Activated CD8-positive, alpha-beta T cell treated with anti-CD3 and anti-CD28 coated beads, Interleukin-2, amount 10 ng/mL, durations not matched to agents 7 days and 5 days (primary cell): ENCODE measurements around the gene TMOD4. TPM values are rescaled to one million over a fixed set of nuclear protein-coding genes. Genes with fewer than 3 reads are reported as not detected.
A peak's percentile ranks its signal among the peaks of the same experiment; 100 is the strongest.
"Not testable (repeated sequence)": the region's sequence is repeated elsewhere in the genome, so short reads cannot be mapped to it uniquely, and the experiment has no call there.

ENCODE experiments used
- ATAC-seq: fragments of 150-1000 bp; cut with Tn5 transposase; one replicate; pipeline ENCODE4 v1.10.0; 2021; ENCODE audit warnings: moderate library complexity
- CTCF ChIA-PET: fragments of 350-600 bp; sonication (Branson Sonifier 250); formaldehyde crosslinking; loops from one replicate; lab custom pipeline; 2021; ENCODE audit warnings: antibody characterized with exemption; lab: Charles Lee
- POLR2A ChIA-PET: fragments of 350-600 bp; sonication (Branson Sonifier 250); formaldehyde crosslinking; loops from one replicate; lab custom pipeline; 2021; ENCODE audit warnings: antibody characterized with exemption; lab: Charles Lee
- DNase-seq: peaks from one replicate; pipeline ENCODE4 v3.0.0-alpha.2; 2020
- H3K27ac Mint-ChIP-seq: one replicate; pipeline ENCODE4 v1.8.0; 2021; ENCODE audit warnings: mild to moderate bottlenecking, mixed read lengths
- H3K27me3 Mint-ChIP-seq: one replicate; pipeline ENCODE4 v1.8.0; 2021; ENCODE audit warnings: low read depth, mixed read lengths
- H3K36me3 Mint-ChIP-seq: one replicate; pipeline ENCODE4 v1.8.0; 2021; ENCODE audit warnings: low read depth, mixed read lengths
- H3K4me1 Mint-ChIP-seq: one replicate; pipeline ENCODE4 v1.8.0; 2021; ENCODE audit warnings: low read depth, mixed read lengths
- H3K4me3 Mint-ChIP-seq: one replicate; pipeline ENCODE4 v1.8.0; 2021; ENCODE audit warnings: mild to moderate bottlenecking, mixed read lengths
- H3K9me3 Mint-ChIP-seq: one replicate; pipeline ENCODE4 v1.8.0; 2022; ENCODE audit warnings: mixed read lengths; ENCODE audit not compliant: insufficient read depth
- total RNA-seq, 2 experiments: library from RNA; stranded (reverse); gene quantifications; one replicate each; pipeline ENCODE4 v1.2.3, GENCODE V29; 2021

TMOD4 gene
- total RNA-seq: 1 to 10 TPM; 2.2 to 3.4 TPM

DNA sequence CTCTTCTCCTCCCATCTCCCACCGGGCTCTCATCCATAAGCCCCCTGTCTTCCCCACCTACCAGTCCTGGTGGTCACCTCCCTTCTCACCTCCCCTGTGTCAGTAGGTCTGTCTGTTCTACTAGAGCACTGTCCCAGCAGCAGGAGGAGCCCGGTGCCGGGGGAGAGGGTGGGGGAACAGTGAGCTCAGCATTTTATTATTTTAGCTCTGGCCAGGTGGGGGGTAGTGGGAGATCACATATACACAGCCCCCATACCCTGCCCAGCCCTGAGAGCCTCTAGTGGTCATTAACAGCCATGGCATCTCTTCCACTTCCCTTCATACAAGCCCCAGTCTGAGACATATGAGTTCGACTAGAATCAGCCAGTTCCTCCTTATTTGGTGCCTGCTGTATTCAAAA is at the start of gene TMOD4:
TMOD4 (minus strand) TSS at position 119 of the 400 bp plus-strand sequence. CDS start 1,106 bp downstream, outside the sequence.
- ChIA-PET CTCF (interaction anchor here (0.9 to 4.0 kb wide), 6 partner anchors 13 to 152 kb away, joined by 3 to 18 read pairs (median 4); partner anchors contain the start of genes PSMD4, TNFAIP8L2 and VPS72), POLR2A (interaction anchor here (0.6 to 1.3 kb wide), 2 partner anchors 14 to 99 kb away, joined by 3 to 4 read pairs; partner anchors contain the start of gene VPS72)
- H3K27ac Mint-ChIP-seq: no peak within 1 kb of the TSS
- DNase-seq (no peak), ATAC-seq (peak; percentile 78)
- no peak within 1 kb of the TSS for H3K4me3 Mint-ChIP-seq
- no peaks in the 10 kb centered on the region for H3K9me3 Mint-ChIP-seq
- no peaks in the 10 kb centered on the region for H3K4me1 Mint-ChIP-seq
- H3K27me3 Mint-ChIP-seq: no peaks in the 10 kb centered on the region
- peaks cover 40% of the 10 kb centered on the region for H3K36me3 Mint-ChIP-seq

DNA sequence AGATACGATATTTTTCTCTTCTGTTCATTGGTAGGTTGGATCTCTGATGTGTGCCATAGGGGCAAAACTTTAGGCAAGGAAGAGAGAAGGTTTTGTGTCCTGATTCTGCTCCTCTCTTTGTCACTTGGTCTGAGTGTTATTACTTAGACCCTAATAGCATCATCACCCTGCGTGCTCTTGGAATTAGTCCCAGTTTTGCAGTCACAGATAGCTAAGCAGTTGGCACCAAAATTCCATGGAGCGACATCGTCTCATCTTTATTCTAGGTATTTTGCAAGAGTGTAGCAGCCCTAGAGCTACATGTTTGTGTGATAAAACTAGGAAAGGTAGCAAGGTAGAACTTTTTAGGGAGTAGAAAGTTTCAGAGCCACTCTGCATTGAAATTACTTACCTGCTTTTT is 46.3 kb upstream of the TMOD4 start:
- Mint-ChIP-seq H3K4me3 (no peak overlapping the region), H3K27me3 (no peaks in the 10 kb centered on the region), H3K4me1 (peaks cover 1% of the 10 kb centered on the region), H3K36me3 (peaks cover 28% of the 10 kb centered on the region), H3K27ac (no peak overlapping the region), H3K9me3 (no peaks in the 10 kb centered on the region)
- ChIA-PET POLR2A (no interaction called here), CTCF (interaction anchor here (1.0 to 1.5 kb wide), 2 partner anchors 13 to 21 kb away, joined by 3 read pairs; no protein-coding TSS in a partner anchor)
- ATAC-seq: no peak
- no peak for DNase-seq

DNA sequence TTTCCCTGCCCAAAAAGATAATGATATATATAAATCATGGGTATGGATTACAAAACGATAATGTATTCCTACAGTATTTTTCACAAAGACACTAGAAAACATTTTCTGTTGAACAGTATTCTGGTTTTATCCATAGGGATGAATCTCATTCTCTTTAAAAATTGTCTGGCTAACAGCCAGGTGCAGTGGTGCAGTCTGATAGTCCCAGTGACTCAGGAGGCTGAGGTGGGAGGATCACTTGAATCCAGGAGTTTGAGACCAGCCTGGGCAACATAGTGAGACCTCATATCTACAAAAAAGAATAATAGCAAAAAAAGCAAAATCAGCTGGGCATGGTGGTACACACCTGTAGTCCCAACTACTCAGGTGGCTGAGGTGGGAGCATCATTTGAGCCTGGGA is 45.8 kb upstream of the TMOD4 start:
- Mint-ChIP-seq H3K36me3 (peaks cover 26% of the 10 kb centered on the region), H3K27me3 (no peaks in the 10 kb centered on the region), H3K9me3 (no peaks in the 10 kb centered on the region), H3K27ac (no peak overlapping the region), H3K4me1 (peaks cover 3% of the 10 kb centered on the region), H3K4me3 (no peak overlapping the region)
- no peak for ATAC-seq
- ChIA-PET POLR2A (no interaction called here), CTCF (interaction anchor here (1.0 to 1.5 kb wide), 2 partner anchors 14 to 21 kb away, joined by 3 read pairs; no protein-coding TSS in a partner anchor)
- DNase-seq: no peak

DNA sequence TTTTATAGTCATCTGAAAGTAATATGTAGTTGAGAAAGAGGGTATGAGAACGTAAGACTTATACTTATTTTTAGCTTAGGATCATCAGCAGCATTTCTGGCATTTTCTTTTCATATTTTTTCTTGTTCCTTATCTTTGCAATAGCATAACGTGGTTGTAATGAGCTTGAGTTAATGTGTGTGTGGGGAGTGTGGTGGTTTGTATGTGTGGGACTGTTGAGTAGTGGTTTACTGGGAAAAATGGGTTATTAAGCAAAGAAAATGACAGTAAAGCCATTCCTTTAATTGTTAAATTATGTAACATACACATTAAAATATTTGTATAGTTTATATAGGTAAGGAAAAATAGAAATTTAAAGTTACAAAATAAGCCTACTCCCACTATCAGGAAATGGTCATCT is 37.8 kb upstream of the TMOD4 start:
- Mint-ChIP-seq H3K27me3 (no peaks in the 10 kb centered on the region), H3K27ac (no peak overlapping the region), H3K9me3 (no peaks in the 10 kb centered on the region), H3K36me3 (peaks cover 45% of the 10 kb centered on the region), H3K4me3 (no peak overlapping the region), H3K4me1 (peaks cover 33% of the 10 kb centered on the region)
- ChIA-PET CTCF (no interaction called here), POLR2A (no interaction called here)
- DNase-seq (no peak), ATAC-seq (no peak)

DNA sequence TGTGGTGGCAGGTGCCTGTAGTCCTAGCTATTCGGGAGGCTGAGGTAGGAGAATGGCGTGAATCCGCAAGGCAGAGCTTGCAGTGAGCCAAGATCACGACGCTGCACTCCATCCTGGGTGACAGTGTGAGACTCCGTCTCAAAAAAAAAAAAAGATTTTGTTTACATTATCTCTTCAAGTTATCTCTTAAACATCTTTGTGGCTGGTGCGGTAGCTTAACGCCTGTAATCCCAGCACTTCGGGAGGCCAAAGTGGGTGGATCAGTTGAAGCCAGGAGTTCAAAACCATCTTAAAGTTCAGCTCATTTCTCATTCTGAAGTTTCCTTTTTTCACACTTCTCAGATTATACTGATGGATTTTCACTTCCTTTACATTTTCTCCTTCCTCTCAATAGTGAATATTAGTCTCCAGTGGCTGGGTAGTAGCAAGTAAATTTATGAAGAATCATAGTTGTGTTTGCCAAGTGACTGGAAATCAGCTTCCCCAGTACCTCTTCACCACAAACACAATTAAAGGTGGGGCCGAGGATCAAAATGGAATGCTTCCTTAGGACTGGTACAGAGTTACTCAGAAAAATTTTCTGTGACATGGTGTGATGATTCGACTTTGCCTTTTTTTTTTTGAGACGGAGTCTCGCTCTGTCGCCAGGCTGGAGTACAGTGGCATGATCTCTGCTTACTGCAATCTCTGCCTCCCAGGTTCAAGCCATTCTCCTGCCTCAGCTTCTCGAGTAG is 36.4 kb upstream of the TMOD4 start:
- Mint-ChIP-seq H3K4me3 (no peak overlapping the region), H3K9me3 (no peaks in the 10 kb centered on the region), H3K4me1 (peaks cover 32% of the 10 kb centered on the region), H3K27ac (peak overlapping the region; percentile 73), H3K36me3 (peaks cover 42% of the 10 kb centered on the region), H3K27me3 (no peaks in the 10 kb centered on the region)
- no peak for DNase-seq
- ATAC-seq: peak; percentile 27
- POLR2A ChIA-PET: interaction anchor here (1.7 kb wide), 1 partner anchor 13 kb away, joined by 4 read pairs; no protein-coding TSS in a partner anchor
- CTCF ChIA-PET: interaction anchor here (0.6 to 1.7 kb wide), 8 partner anchors 15 to 449 kb away, joined by 3 to 6 read pairs (median 4); no protein-coding TSS in a partner anchor

DNA sequence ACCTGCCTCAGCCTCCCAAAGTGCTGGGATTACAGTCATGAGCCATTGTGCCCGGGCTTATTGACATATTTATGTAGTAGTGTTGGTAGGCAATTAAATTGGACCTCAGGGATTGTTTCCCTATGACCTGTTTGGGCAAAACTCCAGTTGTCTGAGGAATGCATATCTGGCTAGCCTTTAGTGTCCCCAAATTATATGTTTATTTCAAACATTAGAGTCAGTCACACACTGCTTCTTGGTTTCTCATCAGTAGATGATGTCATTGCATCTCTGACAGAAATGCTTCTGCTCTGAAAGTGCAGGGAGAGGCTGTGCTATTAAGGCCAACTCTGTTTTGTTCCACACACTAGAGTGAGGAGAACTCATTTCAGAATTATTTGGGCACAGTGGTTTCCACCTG is 35.0 kb upstream of the TMOD4 start:
- Mint-ChIP-seq H3K27me3 (no peaks in the 10 kb centered on the region), H3K9me3 (no peaks in the 10 kb centered on the region), H3K4me1 (peaks cover 31% of the 10 kb centered on the region), H3K36me3 (peaks cover 45% of the 10 kb centered on the region), H3K4me3 (no peak overlapping the region), H3K27ac (no peak overlapping the region)
- ATAC-seq: no peak
- ChIA-PET CTCF (interaction anchor here (0.9 to 1.7 kb wide), 3 partner anchors 90 to 130 kb away, joined by 3 to 5 read pairs (median 4); no protein-coding TSS in a partner anchor), POLR2A (interaction anchor here (1.7 kb wide), 1 partner anchor 12 kb away, joined by 4 read pairs; no protein-coding TSS in a partner anchor)
- DNase-seq: no peak

- ATAC-seq, DNase-seq, H3K9me3 Mint-ChIP-seq, H3K27ac Mint-ChIP-seq, H3K27me3 Mint-ChIP-seq, H3K4me3 Mint-ChIP-seq: not testable (repeated sequence)
- CTCF ChIA-PET: interaction anchor here (1.2 to 1.7 kb wide), 2 partner anchors 46 to 49 kb away, joined by 3 to 7 read pairs; partner anchors contain the start of gene TNFAIP8L2
- Mint-ChIP-seq H3K36me3 (peaks cover 34% of the 10 kb centered on the region), H3K4me1 (peaks cover 25% of the 10 kb centered on the region)
- POLR2A ChIA-PET: interaction anchor here (1.5 kb wide), 1 partner anchor 16 kb away, joined by 3 read pairs; no protein-coding TSS in a partner anchor
Observed at GRCh38 chr1:151205381-151205965, 29.7 kb upstream of the TMOD4 start.

GRCh38 chr1:151199873-151200581 is 24.2 kb upstream of the TMOD4 start:
- POLR2A ChIA-PET: interaction anchor here (1.7 to 1.8 kb wide), 2 partner anchors 11 to 55 kb away, joined by 5 to 10 read pairs; partner anchors contain the start of genes PSMD4 and VPS72
- peaks cover 27% of the 10 kb centered on the region for H3K36me3 Mint-ChIP-seq
- H3K27ac Mint-ChIP-seq: peak overlapping the region; percentile 97
- H3K27me3 Mint-ChIP-seq: no peaks in the 10 kb centered on the region
- peaks cover 46% of the 10 kb centered on the region for H3K4me1 Mint-ChIP-seq
- DNase-seq: no peak
- no peak for ATAC-seq
- CTCF ChIA-PET: interaction anchor here (1.1 to 1.2 kb wide), 2 partner anchors 22 to 141 kb away, joined by 3 read pairs; no protein-coding TSS in a partner anchor
- H3K9me3 Mint-ChIP-seq: no peaks in the 10 kb centered on the region
- H3K4me3 Mint-ChIP-seq: peak overlapping the region; percentile 99

GRCh38 chr1:151198254-151199127 is 22.7 kb upstream of the TMOD4 start, which contains the start of gene PIP5K1A:
Gene PIP5K1A, plus strand, starts transcription at chr1:151198552. Its CDS starts 445 bp downstream, at chr1:151198997.
- H3K36me3 Mint-ChIP-seq: peaks cover 24% of the 10 kb centered on the region
- H3K4me3 Mint-ChIP-seq: peak within 1 kb of the TSS; percentile 99
- CTCF ChIA-PET: interaction anchor here (0.7 to 1.3 kb wide), 4 partner anchors 9 to 142 kb away, joined by 3 to 9 read pairs (median 3); partner anchors contain the start of genes PSMD4 and VPS72
- DNase-seq: peak; percentile 99
- H3K4me1 Mint-ChIP-seq: peaks cover 41% of the 10 kb centered on the region
- peak within 1 kb of the TSS; percentile 97 for H3K27ac Mint-ChIP-seq
- POLR2A ChIA-PET: interaction anchor here (0.6 to 1.8 kb wide), 15 partner anchors 8 to 202 kb away, joined by 3 to 10 read pairs (median 3); partner anchors contain the start of genes CDC42SE1, LYSMD1, PSMD4 and SCNM1
- H3K27me3 Mint-ChIP-seq: peaks cover 3% of the 10 kb centered on the region
- no peaks in the 10 kb centered on the region for H3K9me3 Mint-ChIP-seq
- peak; percentile 97 for ATAC-seq

DNA sequence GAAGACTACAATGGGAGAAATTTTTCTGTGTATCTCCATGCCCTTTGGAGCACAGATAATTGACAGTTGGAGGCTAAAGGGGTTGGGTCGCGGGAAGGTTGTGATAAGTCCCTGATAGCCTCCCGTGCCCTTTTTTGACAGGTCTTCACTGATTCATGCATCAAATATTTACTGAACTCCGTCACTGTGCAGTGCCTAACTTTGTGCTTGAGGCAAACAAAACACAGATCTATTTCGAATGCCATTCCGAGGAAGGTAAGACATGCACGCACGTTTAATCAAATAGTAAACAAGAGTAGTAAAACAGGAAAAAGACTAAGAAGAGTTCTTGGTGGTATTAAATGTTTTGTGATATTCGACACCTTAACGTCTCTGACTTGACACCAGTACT is 22.1 kb upstream of the TMOD4 start:
- peak overlapping the region; percentile 97 for H3K27ac Mint-ChIP-seq
- DNase-seq: no peak
- H3K27me3 Mint-ChIP-seq: peaks cover 3% of the 10 kb centered on the region
- peaks cover 41% of the 10 kb centered on the region for H3K4me1 Mint-ChIP-seq
- H3K9me3 Mint-ChIP-seq: no peaks in the 10 kb centered on the region
- peaks cover 22% of the 10 kb centered on the region for H3K36me3 Mint-ChIP-seq
- ATAC-seq: no peak
- peak overlapping the region; percentile 99 for H3K4me3 Mint-ChIP-seq
- CTCF ChIA-PET: interaction anchor here (0.7 kb wide), 1 partner anchor 54 kb away, joined by 3 read pairs; no protein-coding TSS in a partner anchor
- POLR2A ChIA-PET: interaction anchor here (1.3 to 1.8 kb wide), 3 partner anchors 8 to 139 kb away, joined by 3 to 10 read pairs (median 3); partner anchors contain the start of genes CDC42SE1 and VPS72
